H7 (cell line): ENCODE data around the gene CERS5. TPM values are rescaled to one million over a fixed set of nuclear protein-coding genes. Genes with fewer than 3 reads are reported as not detected.

Experiments
- DNase-seq: peaks from one replicate; pipeline ENCODE4 v3.0.0; 2012
- H3K27me3 ChIP-seq: 2 replicates; pipeline ENCODE4 v1.6.0; 2011; ENCODE audit warnings: mild to moderate bottlenecking, low read length; ENCODE audit not compliant: control insufficient read depth, insufficient read depth
- H3K36me3 ChIP-seq: replicated peaks from 2 replicates; pipeline ENCODE4 v1.5.1; 2011; ENCODE audit warnings: low read length; ENCODE audit not compliant: control insufficient read depth, insufficient read depth
- H3K4me3 ChIP-seq: 2 replicates; pipeline ENCODE4 v1.5.1; 2011; ENCODE audit warnings: low read depth, mild to moderate bottlenecking, control low read depth, low read length, moderate library complexity; ENCODE audit not compliant: insufficient read depth
- total RNA-seq: library from RNA; depleted of rRNA; stranded (reverse); fragments of >200 nt; shearing (Covaris generic); gene quantifications from 2 replicates; pipeline ENCODE4 v1.2.3, GENCODE V29; 2014

Gene CERS5
- total RNA-seq, 1 experiment from 2014 or later: 24.6 TPM

GRCh38 chr12:50107416-50108268 is 59.5 kb downstream of the CERS5 start:
- Histone ChIP-seq H3K36me3 (no peaks in the 10 kb centered on the region), H3K4me3 (no peak overlapping the region), H3K27me3 (no peaks in the 10 kb centered on the region)
- DNase-seq: no peak

- H3K4me3 ChIP-seq: no peak overlapping the region
- DNase-seq: no peak
- H3K36me3 ChIP-seq: no peaks in the 10 kb centered on the region
- no peaks in the 10 kb centered on the region for H3K27me3 ChIP-seq
Observed at GRCh38 chr12:50106907-50107306, 60.3 kb downstream of the CERS5 start.

GRCh38 chr12:50105913-50106450 is 61.2 kb downstream of the CERS5 start:
- H3K4me3 ChIP-seq: no peak overlapping the region
- no peaks in the 10 kb centered on the region for H3K27me3 ChIP-seq
- no peaks in the 10 kb centered on the region for H3K36me3 ChIP-seq
- DNase-seq: no peak

- Histone ChIP-seq H3K4me3 (no peak overlapping the region), H3K27me3 (no peaks in the 10 kb centered on the region), H3K36me3 (peaks cover 4% of the 10 kb centered on the region)
- DNase-seq: no peak
Observed at GRCh38 chr12:50104417-50105366, 62.5 kb downstream of the CERS5 start.

GRCh38 chr12:50103767-50104321 is 63.3 kb downstream of the CERS5 start, which contains the start of gene GPD1:
GPD1 (plus strand) TSS chr12:50104008; CDS start chr12:50104051, 43 bp downstream.
- Histone ChIP-seq H3K36me3 (peaks cover 11% of the 10 kb centered on the region), H3K27me3 (no peaks in the 10 kb centered on the region), H3K4me3 (no peak within 1 kb of the TSS)
- peak; percentile 89 for DNase-seq

- H3K27me3 ChIP-seq: no peaks in the 10 kb centered on the region
- no peak for DNase-seq
- H3K36me3 ChIP-seq: peaks cover 16% of the 10 kb centered on the region
- no peak overlapping the region for H3K4me3 ChIP-seq
Observed at GRCh38 chr12:50103351-50103750, 63.8 kb downstream of the CERS5 start.

- Histone ChIP-seq H3K36me3 (peaks cover 21% of the 10 kb centered on the region), H3K4me3 (no peak overlapping the region), H3K27me3 (no peaks in the 10 kb centered on the region)
- no peak for DNase-seq
Observed at GRCh38 chr12:50102646-50103309, 64.4 kb downstream of the CERS5 start.

GRCh38 chr12:50102131-50102531 is 65.0 kb downstream of the CERS5 start:
- Histone ChIP-seq H3K27me3 (no peaks in the 10 kb centered on the region), H3K4me3 (no peak overlapping the region), H3K36me3 (peaks cover 22% of the 10 kb centered on the region)
- DNase-seq: no peak

GRCh38 chr12:50101663-50102062 is 65.5 kb downstream of the CERS5 start:
- no peak overlapping the region for H3K4me3 ChIP-seq
- H3K27me3 ChIP-seq: no peaks in the 10 kb centered on the region
- H3K36me3 ChIP-seq: peaks cover 26% of the 10 kb centered on the region
- peak; percentile 85 for DNase-seq

GRCh38 chr12:50100561-50100960 is 66.6 kb downstream of the CERS5 start:
- Histone ChIP-seq H3K36me3 (peaks cover 37% of the 10 kb centered on the region), H3K27me3 (no peaks in the 10 kb centered on the region), H3K4me3 (no peak overlapping the region)
- DNase-seq: no peak

GRCh38 chr12:50099302-50100008 is 67.7 kb downstream of the CERS5 start:
- Histone ChIP-seq H3K4me3 (no peak overlapping the region), H3K36me3 (peaks cover 43% of the 10 kb centered on the region), H3K27me3 (no peaks in the 10 kb centered on the region)
- DNase-seq: no peak

- Histone ChIP-seq H3K4me3 (no peak overlapping the region), H3K36me3 (peaks cover 53% of the 10 kb centered on the region), H3K27me3 (no peaks in the 10 kb centered on the region)
- no peak for DNase-seq
Observed at GRCh38 chr12:50097952-50098351, 69.2 kb downstream of the CERS5 start.

GRCh38 chr12:50090391-50090790 is 76.8 kb downstream of the CERS5 start:
- Histone ChIP-seq H3K4me3 (no peak overlapping the region), H3K36me3 (peaks cover 62% of the 10 kb centered on the region), H3K27me3 (no peaks in the 10 kb centered on the region)
- no peak for DNase-seq
